ENCODE data around the gene FASTKD1. TPM values are rescaled to one million over a fixed set of nuclear protein-coding genes. Genes with fewer than 3 reads are reported as not detected.

Gene FASTKD1, protein sequence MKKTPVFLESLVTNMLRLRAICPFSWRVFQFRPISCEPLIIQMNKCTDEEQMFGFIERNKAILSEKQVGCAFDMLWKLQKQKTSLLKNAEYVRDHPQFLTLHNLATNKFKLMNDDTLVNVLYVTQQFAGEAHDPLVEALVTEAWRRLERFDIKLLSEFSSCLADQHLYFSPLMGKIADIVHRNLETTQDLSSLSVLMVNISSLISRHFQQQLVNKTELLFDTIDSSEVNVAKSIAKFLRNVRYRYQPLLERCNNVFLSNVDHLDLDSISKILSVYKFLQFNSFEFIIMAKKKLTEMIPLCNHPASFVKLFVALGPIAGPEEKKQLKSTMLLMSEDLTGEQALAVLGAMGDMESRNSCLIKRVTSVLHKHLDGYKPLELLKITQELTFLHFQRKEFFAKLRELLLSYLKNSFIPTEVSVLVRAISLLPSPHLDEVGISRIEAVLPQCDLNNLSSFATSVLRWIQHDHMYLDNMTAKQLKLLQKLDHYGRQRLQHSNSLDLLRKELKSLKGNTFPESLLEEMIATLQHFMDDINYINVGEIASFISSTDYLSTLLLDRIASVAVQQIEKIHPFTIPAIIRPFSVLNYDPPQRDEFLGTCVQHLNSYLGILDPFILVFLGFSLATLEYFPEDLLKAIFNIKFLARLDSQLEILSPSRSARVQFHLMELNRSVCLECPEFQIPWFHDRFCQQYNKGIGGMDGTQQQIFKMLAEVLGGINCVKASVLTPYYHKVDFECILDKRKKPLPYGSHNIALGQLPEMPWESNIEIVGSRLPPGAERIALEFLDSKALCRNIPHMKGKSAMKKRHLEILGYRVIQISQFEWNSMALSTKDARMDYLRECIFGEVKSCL
- 10 to 100 TPM; 22.0 to 40.1 TPM for total RNA-seq
- polyA plus RNA-seq: 10 to 100 TPM; 10.4 to 38.1 TPM
- long read RNA-seq, donor 1, partial matches to known transcripts: 0 of 3 reads
- long read RNA-seq, donor 1, other reads (novel, unspliced or antisense): 0 of 3 reads
- long read RNA-seq, donor 2, partial matches to known transcripts: 0 of 2 reads
- long read RNA-seq, donor 2, other reads (novel, unspliced or antisense): 0 of 2 reads
- long read RNA-seq, donor 3, partial matches to known transcripts: 0 of 4 reads
- long read RNA-seq, donor 3, other reads (novel, unspliced or antisense): 0 of 4 reads
- long read RNA-seq, donor 4, partial matches to known transcripts: 99 of 107 reads
- long read RNA-seq, donor 4, other reads (novel, unspliced or antisense): 7 of 107 reads
- long read RNA-seq, donor 5, partial matches to known transcripts: 0 of 1 reads
- long read RNA-seq, donor 5, other reads (novel, unspliced or antisense): 0 of 1 reads

DNA sequence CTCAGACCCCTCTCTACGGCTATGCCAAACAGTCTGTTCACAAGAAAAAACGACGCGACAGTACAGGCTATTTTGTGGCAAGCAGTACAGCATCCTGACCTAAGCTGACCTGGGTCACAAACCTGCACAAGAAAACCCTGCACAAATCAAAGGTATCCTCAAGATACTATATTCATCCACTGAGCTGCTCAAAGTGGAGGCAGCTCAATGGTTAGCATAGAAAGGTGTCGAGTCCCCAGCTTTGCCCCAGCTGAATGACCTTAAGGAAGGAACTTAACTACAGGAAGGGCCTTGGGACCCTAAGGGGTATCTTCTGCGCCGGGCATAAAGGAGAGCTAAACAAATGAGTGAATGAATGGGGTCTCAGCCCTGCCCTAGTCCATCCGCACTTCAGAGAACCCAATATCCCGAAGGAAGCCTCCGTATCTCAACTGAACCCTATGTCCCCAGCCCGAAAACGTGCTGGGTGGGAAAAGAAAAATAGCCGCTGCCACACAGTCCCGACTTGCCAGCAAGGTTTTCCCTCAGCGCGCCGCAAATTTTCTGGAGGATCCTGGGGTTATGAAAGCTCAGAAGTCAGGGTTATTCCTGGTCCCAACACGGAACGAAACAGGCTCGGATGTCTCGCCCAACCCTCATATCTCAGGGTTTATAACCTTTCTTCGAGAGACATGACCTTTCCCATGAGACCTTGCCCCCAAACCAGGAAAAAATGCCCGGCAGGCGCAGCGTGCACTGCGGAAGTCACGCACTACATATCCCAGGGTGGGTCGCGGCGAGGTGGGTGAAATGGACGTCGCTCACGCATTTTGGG lies at the start of gene FASTKD1:
Gene FASTKD1 (minus strand): TSS at position 706 of the 814 bp plus-strand sequence. CDS start 1,836 bp downstream, outside the sequence.
- Histone ChIP-seq H3K27ac (ENCODE audit: low read depth in 1 of 2, low read length in 1 of 2) (peak within 1 kb of the TSS; percentile 51 to 73), H3K9me3 (ENCODE audit: control insufficient read depth in 4 of 4, insufficient read depth in 3 of 4, low read length in 3 of 4) (no peaks in the 10 kb centered on the region), H3K9ac (ENCODE audit: insufficient read depth in 1 of 2, low read length in 2 of 2) (peak within 1 kb of the TSS; percentile 80 to 88), H3K36me3 (ENCODE audit: control insufficient read depth in 4 of 4, insufficient read depth in 4 of 4, low read length in 4 of 4) (peaks cover 0 to 4% (median 0%) of the 10 kb centered on the region in 4 donors), H3K4me1 (ENCODE audit: control insufficient read depth in 5 of 5, insufficient read depth in 5 of 5, low read length in 5 of 5) (peaks cover 0 to 7% (median 1%) of the 10 kb centered on the region in 5 donors), H3K4me3 (peak within 1 kb of the TSS; percentile 67), H3K27me3 (ENCODE audit: control insufficient read depth in 3 of 3, insufficient read depth in 3 of 3, low read length in 2 of 3) (no peaks in the 10 kb centered on the region)
- WGBS, 2 donors: 0% methylated on average over 33 of the region's 33 CpGs
- peak; percentile 90 to 94 (median 94) for DNase-seq
- peak; percentile 100 for ATAC-seq (ENCODE audit: insufficient read depth, low FRiP score)
- TF ChIP-seq, protein P1, sequence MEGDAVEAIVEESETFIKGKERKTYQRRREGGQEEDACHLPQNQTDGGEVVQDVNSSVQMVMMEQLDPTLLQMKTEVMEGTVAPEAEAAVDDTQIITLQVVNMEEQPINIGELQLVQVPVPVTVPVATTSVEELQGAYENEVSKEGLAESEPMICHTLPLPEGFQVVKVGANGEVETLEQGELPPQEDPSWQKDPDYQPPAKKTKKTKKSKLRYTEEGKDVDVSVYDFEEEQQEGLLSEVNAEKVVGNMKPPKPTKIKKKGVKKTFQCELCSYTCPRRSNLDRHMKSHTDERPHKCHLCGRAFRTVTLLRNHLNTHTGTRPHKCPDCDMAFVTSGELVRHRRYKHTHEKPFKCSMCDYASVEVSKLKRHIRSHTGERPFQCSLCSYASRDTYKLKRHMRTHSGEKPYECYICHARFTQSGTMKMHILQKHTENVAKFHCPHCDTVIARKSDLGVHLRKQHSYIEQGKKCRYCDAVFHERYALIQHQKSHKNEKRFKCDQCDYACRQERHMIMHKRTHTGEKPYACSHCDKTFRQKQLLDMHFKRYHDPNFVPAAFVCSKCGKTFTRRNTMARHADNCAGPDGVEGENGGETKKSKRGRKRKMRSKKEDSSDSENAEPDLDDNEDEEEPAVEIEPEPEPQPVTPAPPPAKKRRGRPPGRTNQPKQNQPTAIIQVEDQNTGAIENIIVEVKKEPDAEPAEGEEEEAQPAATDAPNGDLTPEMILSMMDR (IDR thresholded peaks at IDR 0.05; ENCODE audit: control extremely low read depth, extremely low read depth): no peak

DNA sequence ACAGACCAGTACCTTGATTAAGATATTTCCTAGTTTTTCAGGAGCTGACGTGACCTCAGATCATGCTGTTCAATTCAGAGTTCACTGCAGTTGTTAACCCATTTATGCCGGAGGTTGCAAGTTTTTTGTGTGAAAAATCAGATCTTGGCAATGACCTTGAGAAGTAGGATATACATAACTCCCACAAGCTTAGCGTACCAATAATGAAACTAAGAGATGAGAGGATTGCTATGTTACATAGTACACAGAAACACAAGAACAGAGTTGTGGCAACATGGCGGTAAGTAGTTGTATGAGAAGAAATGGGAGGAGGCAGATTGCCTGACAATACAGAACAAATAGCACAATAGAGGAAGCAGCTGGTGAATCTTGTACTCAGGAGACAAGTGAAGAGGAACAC lies 49.6 kb upstream of the FASTKD1 start:
- TF ChIP-seq, protein P1 (IDR thresholded peaks at IDR 0.05; ENCODE audit: control extremely low read depth, extremely low read depth): no peak
- ATAC-seq (ENCODE audit: insufficient read depth, low FRiP score) (no peak), DNase-seq (no peak)
- Histone ChIP-seq H3K9me3 (ENCODE audit: control insufficient read depth in 4 of 4, insufficient read depth in 3 of 4, low read length in 3 of 4) (no peaks in the 10 kb centered on the region), H3K36me3 (ENCODE audit: control insufficient read depth in 4 of 4, insufficient read depth in 4 of 4, low read length in 4 of 4) (peaks cover 0 to 14% (median 6%) of the 10 kb centered on the region in 4 donors), H3K27me3 (ENCODE audit: control insufficient read depth in 3 of 3, insufficient read depth in 3 of 3, low read length in 2 of 3) (no peaks in the 10 kb centered on the region), H3K27ac (ENCODE audit: low read depth in 1 of 2, low read length in 1 of 2) (no peak overlapping the region), H3K4me3 (no peak overlapping the region), H3K4me1 (ENCODE audit: control insufficient read depth in 5 of 5, insufficient read depth in 5 of 5, low read length in 5 of 5) (peaks cover 0 to 2% (median 0%) of the 10 kb centered on the region in 5 donors), H3K9ac (ENCODE audit: insufficient read depth in 1 of 2, low read length in 2 of 2) (no peak overlapping the region)
- WGBS, 2 donors: 91 to 93% methylated on average over 4 of the region's 4 CpGs

DNA sequence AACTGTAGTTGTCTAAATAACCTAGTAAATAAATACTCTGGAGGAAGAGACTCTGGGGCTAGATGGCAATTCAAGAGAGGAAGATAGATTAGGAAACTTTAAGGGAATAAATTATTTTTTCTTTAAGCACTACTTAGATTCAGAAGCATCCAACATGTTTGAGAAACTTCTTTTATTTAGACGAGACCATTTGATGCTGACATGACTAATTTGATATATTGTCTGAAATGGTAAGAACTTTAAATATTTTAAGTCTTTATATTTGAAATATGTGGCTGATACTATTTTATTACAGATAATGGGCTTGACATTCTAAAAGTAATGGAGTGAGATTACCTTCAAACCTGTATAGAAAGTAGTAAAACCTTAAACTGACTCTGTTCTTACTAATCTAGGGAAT lies 46.8 kb upstream of the FASTKD1 start:
- Histone ChIP-seq H3K36me3 (ENCODE audit: control insufficient read depth in 4 of 4, insufficient read depth in 4 of 4, low read length in 4 of 4) (peaks cover 2 to 19% (median 10%) of the 10 kb centered on the region in 4 donors), H3K4me1 (ENCODE audit: control insufficient read depth in 5 of 5, insufficient read depth in 5 of 5, low read length in 5 of 5) (no peaks in the 10 kb centered on the region), H3K4me3 (no peak overlapping the region), H3K27me3 (ENCODE audit: control insufficient read depth in 3 of 3, insufficient read depth in 3 of 3, low read length in 2 of 3) (no peaks in the 10 kb centered on the region), H3K27ac (ENCODE audit: low read depth in 1 of 2, low read length in 1 of 2) (no peak overlapping the region), H3K9ac (ENCODE audit: insufficient read depth in 1 of 2, low read length in 2 of 2) (no peak overlapping the region), H3K9me3 (ENCODE audit: control insufficient read depth in 4 of 4, insufficient read depth in 3 of 4, low read length in 3 of 4) (peaks cover 0 to 2% (median 0%) of the 10 kb centered on the region in 4 donors)
- WGBS, 2 donors: 87 to 90% methylated on average over 1 of the region's 1 CpG
- ATAC-seq (ENCODE audit: insufficient read depth, low FRiP score) (no peak), DNase-seq (no peak)
- TF ChIP-seq, protein P1 (IDR thresholded peaks at IDR 0.05; ENCODE audit: control extremely low read depth, extremely low read depth): no peak
